GM18511 (cell line): ENCODE results near the gene FDXR.
A peak's percentile ranks its signal among the peaks of the same experiment; 100 is the strongest.
"Not testable (repeated sequence)": the region's sequence is repeated elsewhere in the genome, so short reads cannot be mapped to it uniquely, and the experiment has no call there.

Source experiments
- ATAC-seq: cut with Tn5 transposase; IDR thresholded peaks from one replicate; pipeline ENCODE4 v1.9.1; 2021; ENCODE audit warnings: mild to moderate bottlenecking, moderate library complexity; ENCODE audit not compliant: unreplicated experiment

Gene FDXR

DNA sequence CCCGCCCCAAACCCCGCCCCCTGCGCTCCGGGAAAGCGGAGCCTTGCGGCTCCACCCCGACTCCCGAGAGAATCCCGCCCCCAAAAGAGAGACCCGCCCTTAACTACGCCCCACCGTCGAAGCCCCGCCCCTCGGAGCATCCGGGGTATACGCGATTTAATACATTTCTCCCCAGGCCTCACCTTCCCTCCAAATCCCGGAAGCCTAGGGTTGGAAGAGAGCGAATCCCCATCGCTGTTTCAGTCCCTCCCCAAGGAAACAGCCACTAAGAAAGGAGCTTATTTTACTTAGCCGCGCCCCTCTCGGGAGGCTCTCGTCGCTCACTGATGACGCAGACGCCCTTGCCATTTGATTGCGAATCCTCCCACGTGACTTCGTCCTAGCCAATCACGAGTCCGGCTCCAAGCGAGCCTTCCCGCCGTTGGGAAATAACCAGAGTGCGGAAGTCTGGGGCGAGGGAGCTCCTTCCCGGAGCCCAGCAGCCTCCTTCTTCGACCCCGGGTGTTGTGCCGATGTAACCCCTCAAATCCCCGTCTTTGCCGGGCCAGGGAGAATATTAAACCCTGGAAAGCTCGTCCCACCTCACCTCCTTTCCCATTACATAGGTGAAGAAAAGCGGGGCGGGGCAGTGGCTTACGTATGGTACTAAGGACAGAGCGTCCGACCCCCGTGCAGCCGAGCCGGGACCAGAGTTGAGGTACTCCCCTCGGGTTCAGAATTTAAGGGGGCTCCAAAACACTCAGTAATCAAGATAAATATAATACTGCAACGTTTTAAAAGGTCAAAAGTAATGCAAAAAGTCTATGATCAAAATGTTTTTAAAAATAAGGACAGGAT is 461 bp upstream of the FDXR start:
- peak; percentile 89 for ATAC-seq

DNA sequence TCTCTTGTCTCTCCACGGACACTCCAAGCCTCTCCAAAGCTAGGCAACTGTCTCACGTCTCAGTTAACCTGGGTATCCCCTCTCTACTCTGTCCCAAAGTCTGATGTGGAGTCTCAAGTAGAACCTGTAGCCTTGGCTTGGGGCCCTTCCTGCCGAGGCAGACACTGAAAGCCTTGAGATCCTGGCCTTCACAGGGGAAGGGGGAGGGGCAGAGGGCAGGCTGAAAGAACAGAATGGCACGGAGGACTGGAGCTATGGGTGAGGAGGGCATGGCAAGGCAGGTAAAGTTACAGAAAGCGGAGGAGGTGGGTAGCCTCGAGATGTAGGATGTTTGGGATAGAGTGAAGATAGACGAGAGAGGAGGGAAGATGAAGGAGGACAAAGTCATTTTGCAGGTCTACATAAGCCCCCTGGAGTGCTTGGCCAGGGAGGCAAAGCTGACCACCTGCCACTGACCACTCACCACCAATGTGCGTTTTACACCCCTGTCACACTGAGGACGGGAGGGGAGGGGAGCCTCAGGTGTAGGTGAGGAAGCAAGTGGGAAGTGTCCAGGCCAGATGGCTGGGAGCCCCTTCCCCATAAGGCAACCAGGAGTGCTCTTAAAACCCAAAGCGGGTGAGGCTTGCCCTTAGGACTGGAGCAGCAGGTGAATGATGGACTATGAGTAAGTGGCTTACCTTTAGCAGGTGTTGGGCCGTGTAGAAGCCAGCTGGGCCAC is 1.3 kb downstream of the FDXR start:
- ATAC-seq: no peak

DNA sequence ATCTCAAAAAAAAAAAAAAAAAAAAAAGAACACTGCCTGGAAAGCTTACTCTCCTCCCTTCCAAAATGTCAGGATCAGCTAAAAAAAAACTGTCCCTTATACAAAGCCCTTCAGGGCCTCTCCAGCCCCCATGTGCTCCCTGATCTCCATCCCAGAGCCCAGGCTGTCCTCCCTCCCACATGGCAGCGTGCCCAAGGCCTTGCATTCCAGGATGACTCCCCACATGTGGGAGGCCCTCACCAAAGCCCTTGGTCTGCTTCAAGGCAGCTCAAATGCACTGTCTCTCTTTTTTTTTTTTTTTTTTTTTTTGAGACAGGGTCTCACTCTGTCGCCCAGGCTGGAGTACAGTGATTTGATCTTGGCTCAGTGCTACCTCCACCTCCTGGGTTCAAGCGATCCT is 2.3 kb downstream of the FDXR start:
- no peak for ATAC-seq

DNA sequence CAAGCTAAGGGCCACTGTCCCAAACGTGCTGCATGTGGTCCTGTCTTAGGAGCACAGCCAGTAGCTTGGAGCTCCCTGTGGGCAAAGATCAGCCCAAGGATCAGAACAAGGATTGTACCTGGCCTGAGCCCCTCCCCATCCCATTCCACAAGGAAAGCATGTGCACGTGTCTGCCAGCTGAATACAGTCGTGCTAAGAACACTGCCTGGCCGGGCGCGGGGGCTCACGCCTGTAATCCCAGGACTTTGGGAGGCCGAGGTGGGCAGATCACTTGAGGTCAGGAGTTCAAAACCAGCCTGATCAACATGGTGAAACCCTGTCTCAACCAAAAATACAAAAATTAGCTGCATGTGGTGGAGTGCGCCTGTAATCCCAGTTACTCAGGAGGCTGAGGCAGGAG is 2.8 kb downstream of the FDXR start:
- ATAC-seq: not testable (repeated sequence)

DNA sequence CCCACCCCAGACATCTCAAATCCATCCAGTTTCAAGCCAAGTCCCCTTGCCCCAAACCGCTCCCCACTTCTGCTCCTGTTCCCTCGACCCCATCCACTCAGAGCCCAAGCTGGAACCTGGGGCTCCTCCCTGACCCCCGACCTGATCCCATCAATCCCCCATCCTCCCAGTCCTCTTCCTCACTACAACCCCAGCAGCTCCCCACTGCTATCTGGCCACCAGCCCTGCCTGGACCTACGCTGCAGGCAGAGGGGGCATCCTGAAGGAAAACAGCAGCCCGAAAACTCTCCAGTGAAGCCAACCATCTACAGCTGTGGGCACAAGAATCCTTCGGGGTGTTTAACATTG is 3.9 kb downstream of the FDXR start:
- ATAC-seq: no peak

DNA sequence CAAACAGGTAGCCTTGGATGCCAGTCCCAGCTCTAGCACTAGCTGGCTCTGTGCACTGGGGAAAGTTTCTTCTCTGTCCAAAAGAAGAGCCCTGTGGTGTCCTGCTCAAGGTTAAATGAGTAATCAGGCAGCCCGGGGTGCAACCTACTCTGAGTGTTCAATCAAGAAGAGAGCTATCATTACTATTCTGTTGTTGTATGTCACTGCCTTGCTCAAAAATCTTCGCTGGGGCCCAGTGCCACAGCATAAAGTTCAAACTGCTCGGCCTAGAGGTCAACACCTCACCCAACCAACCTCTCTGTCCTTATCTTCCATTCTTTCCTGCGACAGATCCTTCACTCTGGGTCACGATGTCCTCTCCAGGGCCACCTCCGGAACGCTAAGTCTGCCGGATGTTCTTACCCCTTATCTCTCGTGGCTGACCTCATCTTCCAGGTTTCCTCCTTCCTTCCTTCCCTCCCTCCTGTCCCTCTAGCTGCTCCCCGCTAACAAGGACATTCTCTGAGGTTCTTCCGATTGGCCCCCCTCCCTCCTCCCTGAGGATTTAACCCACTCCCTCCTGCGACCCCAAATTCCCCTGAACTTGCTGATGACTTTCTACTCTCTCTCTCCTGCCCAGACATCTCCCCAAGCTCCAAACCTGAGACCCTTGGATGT is 4.4 kb downstream of the FDXR start:
- ATAC-seq: no peak

DNA sequence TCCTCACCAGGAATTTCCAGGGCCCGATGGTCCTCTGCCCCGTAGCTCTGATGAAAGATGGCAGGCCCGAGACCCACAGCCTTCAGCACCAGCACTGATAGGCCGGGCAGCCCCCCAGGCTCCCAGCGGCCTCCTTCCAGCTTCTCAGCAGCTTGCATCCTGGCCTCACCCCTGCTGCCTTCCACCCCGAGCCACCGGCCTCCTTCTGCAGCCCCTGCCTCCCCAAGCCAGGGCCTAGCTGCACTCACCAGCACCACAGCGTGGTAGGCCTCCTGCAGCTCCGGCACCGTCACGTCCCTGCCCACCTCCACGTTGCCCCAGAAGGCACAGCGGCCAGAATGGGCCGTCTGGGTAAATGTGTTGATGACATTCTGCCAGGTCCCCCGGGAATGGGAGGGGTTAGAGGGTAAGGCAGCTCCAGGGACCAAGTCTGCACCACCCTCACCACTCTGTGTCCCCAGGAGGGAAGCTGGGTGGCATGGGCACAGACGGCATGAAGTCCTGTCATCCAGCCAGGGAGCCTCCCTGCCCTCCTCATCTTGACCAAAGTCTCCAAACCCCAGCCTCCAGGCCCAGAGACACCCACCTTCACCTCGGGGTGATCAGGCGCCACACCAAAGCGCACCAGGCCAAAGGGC is 6.5 kb downstream of the FDXR start:
- ATAC-seq: no peak

DNA sequence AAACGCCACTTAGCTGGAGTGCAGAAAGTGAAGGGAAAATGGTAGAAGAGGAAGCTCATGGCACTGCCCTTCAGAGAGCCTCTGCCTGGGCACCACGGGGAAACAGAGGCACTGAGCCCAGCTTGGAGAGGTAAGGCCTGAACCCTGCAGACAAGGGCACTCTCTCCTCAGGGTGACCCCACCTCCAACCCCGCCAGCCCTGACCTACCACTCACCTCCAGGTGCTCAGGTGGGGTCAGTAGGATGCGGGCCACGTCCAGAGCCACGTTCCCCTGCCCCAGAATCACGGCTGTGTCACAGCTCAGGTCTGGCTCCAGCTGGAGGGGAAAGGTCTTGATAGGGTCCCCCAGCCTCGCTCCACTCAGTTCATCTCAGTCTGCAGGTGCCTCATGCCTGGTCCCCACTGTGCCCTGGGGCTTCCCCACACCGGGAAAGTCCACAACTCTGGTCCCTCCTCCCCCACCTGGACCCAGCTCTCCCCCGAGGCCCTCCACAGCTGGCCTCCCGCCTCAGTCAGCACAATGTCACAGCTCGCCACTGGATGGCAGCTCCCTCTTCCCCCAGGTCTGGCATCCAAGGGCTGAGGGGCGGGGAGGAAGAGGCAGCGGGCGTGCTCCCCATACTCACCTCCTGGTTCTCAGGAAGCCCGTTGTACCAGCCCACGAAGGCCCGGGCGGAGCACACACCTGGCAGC is 7.1 kb downstream of the FDXR start:
- no peak for ATAC-seq

DNA sequence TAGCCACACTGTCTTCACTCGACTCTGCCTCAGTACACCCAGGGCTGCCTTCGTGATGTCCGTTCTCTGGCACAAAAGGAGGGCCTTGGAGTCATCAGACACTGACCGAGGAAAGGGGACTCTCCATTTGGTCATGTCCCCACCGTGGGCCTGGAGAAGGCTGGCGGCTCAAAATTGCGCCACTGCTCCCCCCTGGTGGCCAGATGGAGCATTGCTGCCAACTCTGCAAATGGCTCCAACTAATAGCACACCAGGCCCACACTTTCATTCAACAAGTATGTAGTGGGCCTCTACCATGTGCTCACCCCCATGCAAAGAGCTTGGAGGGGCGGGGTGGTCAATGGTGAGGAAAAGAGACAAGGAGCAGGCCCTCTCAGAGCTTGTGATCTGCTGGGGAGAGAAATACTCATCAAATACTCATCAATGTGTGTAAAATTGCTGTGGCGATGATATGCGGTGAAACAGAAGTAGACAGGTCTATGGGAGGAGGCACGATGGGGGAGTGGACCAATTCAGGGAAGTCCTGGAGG is 7.9 kb downstream of the FDXR start:
- ATAC-seq: no peak

DNA sequence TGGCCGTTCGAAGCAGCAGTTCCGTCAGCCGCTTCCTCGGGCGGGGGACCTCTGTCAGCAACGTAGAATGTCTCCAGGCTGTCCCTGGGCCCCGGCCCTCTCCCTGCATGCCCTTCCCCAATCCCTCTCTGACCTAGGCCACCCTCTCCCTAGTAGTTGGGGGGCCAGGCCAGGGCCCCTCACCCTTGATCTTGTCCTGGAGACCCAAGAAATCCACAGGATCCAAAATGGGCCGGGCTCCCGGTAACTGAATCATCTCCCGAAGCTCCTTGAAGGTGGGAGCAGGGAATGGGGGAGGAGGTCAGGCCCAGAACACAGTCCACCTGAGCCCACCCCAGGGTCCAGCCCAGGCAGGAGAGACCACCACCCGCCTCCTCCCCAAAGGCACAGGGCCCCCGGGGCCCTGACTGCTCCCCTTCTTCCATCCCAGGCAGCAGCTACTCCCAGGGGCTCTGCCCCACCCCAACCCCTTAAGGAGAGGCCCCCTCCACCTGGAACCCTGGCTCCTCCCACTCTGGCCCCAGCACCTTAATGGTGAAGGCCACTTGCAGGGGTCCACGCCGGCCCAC is 8.4 kb downstream of the FDXR start:
- ATAC-seq: no peak

DNA sequence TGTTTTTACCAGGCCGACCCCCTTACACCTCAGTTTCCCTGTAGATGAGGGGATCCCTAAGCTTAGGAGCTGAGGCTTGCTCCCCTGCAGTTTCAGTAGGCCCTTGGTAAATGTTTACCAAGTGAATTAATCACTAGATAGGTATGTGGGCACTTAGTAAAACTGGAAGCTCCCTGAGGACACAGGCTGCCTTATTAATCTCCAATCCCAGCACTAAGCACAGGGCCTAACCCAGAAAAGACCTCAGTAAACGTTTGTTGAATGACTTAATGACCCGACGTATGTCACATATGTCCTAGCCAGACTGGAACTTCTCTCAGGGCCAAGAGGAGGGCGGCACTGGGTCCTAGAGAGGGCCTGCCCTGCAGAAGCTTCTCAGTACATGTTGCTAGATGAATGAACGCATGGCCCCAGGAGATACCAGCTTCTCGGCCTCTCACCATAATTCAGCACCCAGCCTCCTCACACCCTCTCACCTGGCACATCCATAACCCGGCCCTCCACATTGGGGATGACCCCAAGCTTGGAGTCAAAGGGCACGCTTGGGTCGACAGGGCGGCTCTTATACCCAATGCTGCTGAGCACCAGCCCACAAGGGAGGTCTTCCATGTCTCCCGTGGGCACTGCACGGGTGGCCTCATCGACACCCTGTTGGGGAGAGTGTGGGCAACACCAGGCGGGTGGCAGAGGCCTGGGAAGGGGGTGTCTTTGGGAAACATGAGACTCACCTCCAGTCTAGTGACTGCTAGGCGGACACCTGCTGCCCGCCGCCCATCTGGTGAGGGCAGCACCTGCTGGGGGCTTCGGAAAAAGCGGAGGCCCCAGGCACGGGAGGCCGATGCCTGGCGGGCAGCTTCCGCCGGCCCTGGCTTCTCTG is 9.1 kb downstream of the FDXR start:
- ATAC-seq: no peak

DNA sequence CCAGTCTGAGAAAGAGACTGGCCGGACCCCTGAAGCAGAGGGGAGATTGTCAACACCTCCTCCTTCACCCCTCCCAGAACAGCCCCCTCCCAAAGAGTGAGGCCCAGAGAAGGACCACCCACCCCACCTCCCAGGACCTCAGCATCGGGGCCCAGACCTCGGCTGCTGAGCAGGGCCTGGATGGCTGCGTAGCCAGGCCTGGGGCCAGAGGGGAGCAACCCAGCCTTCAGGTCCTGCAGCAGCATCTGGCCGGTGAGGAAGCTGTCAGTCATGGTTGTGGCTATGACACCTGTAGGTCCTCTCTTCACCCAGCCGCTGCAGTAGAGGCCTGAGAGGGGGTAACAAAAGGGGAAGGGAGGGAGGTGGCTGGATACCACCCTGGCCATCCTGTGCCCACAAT is 9.9 kb downstream of the FDXR start:
- ATAC-seq: no peak

DNA sequence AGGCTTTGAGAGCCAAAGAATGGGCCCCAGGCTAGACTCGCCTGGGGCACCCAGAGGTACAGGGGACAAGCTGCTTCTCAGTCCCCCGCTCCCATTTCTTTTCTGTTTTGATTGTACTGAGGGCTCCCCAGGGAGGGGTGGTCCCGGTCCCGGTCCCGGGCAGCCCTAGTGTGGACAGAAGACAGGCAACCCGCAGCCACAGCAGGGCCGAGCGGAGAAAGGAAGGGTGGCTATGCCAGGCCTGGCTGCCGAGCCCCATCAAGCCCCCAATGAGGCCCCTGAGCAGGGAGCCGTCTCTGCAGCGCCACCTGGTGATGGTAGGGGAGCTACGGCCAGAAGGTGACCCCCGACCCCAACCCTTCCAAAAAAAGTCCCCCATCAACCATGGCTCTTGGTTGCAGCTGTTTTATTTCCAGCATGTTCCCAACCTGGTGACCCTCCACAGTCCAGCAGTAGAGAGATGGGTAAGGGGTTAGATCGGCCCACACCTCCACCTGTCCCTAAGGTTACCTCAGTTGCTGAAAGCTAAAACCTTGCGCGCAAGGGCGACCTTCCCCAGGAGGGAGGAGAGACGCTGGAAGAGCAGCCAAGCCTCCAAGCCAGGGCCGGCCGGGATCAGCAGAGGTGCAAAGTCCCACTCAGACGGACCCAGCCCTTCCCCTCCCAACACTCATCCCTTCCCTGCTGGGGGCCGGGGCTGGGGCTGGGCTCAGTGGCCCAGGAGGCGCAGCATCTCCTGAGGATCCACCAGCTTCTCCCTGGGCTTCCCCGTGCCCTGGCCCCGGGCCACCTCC is 10.5 kb downstream of the FDXR start:
- no peak for ATAC-seq

DNA sequence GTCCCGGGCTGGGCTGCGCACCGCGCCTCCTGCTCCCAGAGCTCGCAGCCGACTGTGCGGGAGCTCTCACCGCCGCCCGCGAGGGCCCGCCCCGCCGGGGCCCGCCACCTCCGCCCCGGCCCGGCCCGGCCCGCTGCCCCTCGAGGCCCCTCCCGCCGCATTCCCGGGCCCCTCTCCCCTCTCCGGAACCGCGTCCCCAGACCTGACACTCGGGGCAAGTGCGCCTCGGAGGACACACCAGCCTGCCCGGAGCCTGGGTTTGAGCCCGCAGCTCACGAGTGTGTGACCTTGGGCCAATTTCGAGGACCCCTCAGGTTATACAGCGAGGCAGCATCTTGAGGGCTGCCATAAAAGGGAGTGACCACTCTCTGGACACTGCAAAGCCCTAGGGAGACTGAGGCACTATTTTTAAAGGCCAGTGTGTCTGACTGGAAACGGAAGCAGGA is 11.1 kb downstream of the FDXR start:
- ATAC-seq: no peak

DNA sequence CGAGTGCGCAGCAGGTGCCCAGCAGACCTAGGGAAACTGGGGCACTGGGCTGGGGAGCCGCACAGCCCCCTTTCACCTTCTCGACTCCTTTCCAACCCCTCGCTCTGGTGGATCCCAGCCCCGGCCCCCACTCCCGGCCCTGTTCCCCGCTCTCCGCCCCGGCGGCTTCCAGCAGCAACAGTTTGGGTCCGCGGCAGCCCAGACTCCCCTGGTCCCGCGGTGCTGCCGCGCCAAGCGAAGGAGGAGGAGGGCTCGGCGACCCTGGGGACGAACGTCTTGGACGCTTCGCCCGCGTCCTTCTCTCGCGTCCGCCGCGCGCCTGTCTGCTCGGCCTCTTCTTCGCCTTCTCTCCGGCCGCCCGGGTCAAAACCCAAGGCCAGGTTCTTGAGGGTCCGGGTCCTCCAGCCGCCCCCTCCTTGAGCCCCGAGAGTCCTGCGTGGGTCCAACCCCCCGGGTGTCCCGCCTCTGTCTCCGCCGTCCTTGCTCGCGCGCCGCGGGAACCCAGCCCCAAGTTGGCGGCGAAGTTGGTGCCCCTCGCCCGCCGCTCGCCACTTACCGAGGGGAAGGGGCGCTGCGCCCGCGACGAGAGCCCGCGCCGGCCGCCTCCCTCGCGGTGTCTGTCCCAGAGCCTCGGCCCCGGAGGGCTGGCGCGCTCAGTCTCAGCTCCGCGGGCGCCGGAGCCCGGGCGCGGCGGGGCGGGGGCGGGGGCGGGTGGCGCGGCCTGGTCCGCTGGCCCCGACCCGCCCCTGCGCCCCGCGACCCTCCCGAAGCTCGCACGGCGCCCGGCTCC is 11.7 kb downstream of the FDXR start:
- ATAC-seq: no peak

DNA sequence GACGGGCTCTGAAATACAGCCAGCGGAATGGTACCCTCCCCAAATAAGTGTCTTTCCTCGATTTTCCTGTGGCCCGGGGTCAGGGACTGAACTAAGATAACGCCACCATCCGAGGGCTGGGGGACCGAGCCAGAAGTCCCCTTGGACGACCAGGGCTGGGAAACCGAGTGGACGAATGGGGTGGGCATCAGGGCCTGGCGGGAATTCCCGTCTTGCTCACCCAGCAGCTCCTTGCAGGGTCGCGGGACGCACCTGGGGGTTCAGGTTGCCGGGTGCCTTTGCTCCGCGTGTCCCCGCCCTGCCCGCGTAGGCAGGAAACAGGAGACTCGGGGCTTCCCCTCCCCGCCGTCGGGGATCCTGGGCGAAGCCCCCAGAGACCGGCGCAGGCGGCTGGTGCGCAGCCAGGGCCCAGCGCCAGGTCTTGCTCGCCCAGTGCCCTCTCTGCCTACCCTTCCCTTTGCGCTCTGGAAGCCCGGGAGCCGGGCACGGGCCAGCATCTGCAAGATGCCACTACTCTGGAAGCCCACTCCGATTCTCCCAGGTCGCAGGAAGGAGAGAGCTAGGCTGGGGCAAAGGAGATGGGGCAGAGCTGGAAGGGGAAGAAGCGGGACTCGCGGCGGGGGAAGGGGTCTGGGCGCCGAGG is 12.4 kb downstream of the FDXR start:
- no peak for ATAC-seq
